GM21717 (cell line): ENCODE measurements around the gene MAD1L1.
"Not testable (repeated sequence)": the region's sequence is repeated elsewhere in the genome, so short reads cannot be mapped to it uniquely, and the experiment has no call there.

Experiments used
- ATAC-seq: cut with Tn5 transposase; IDR thresholded peaks from one replicate; pipeline ENCODE4 v1.9.1; 2021; ENCODE audit warnings: mild to moderate bottlenecking, moderate library complexity; ENCODE audit not compliant: unreplicated experiment

The MAD1L1 gene

GRCh38 chr7:1849351-1850041 lies 383.2 kb downstream of the MAD1L1 start:
- no peak for ATAC-seq

GRCh38 chr7:1848911-1849311 lies 383.8 kb downstream of the MAD1L1 start:
- no peak for ATAC-seq

- ATAC-seq, result no peak
Measured at GRCh38 chr7:1848013-1848640, 384.6 kb downstream of the MAD1L1 start.

GRCh38 chr7:1847260-1848001 lies 385.3 kb downstream of the MAD1L1 start:
- ATAC-seq, result no peak

- ATAC-seq, result no peak
Measured at GRCh38 chr7:1846331-1847065, 386.2 kb downstream of the MAD1L1 start.

- no peak for ATAC-seq
Measured at GRCh38 chr7:1845536-1846311, 387.0 kb downstream of the MAD1L1 start.

GRCh38 chr7:1844951-1845390 lies 387.8 kb downstream of the MAD1L1 start:
- no peak for ATAC-seq

- ATAC-seq, result no peak
Measured at GRCh38 chr7:1844336-1844950, 388.3 kb downstream of the MAD1L1 start.

- ATAC-seq, result no peak
Measured at GRCh38 chr7:1843921-1844335, 388.8 kb downstream of the MAD1L1 start.

GRCh38 chr7:1843271-1843861 lies 389.4 kb downstream of the MAD1L1 start:
- ATAC-seq, result no peak

- ATAC-seq, result no peak
Measured at GRCh38 chr7:1842321-1843221, 390.2 kb downstream of the MAD1L1 start.

GRCh38 chr7:1841286-1842021 lies 391.3 kb downstream of the MAD1L1 start:
- ATAC-seq, result not testable (repeated sequence)

- not testable (repeated sequence) for ATAC-seq
Measured at GRCh38 chr7:1840744-1841143, 392.0 kb downstream of the MAD1L1 start.

GRCh38 chr7:1839701-1840100 lies 393.0 kb downstream of the MAD1L1 start:
- no peak for ATAC-seq

- not testable (repeated sequence) for ATAC-seq
Measured at GRCh38 chr7:1838911-1839531, 393.7 kb downstream of the MAD1L1 start.

- not testable (repeated sequence) for ATAC-seq
Measured at GRCh38 chr7:1838544-1838872, 394.2 kb downstream of the MAD1L1 start.

GRCh38 chr7:1837696-1838543 lies 394.8 kb downstream of the MAD1L1 start:
- not testable (repeated sequence) for ATAC-seq
